Endodermal cell (in vitro differentiated cells): Measurements from ENCODE around the gene DPPA5. TPM values are rescaled to one million over a fixed set of nuclear protein-coding genes. Genes with fewer than 3 reads are reported as not detected.
"Not testable (repeated sequence)": the region's sequence is repeated elsewhere in the genome, so short reads cannot be mapped to it uniquely, and the experiment has no call there.

Experiments used
- DNase-seq: peaks from one replicate; pipeline ENCODE4 v3.0.0-alpha.2; 2017
- H3K27ac ChIP-seq: 2 replicates; pipeline ENCODE4 v1.5.1; 2013; ENCODE audit warnings: mild to moderate bottlenecking, low read depth, low read length, moderate library complexity
- H3K27me3 ChIP-seq: 2 replicates; pipeline ENCODE4 v1.6.1; 2013; ENCODE audit warnings: mild to moderate bottlenecking, low read length, moderate library complexity; ENCODE audit not compliant: insufficient read depth, control insufficient read depth, poor library complexity, severe bottlenecking
- H3K36me3 ChIP-seq: 2 replicates; pipeline ENCODE4 v1.7.0; 2013; ENCODE audit warnings: mild to moderate bottlenecking, low read length, moderate library complexity; ENCODE audit not compliant: control insufficient read depth, insufficient read depth
- H3K4me1 ChIP-seq: one replicate; pipeline ENCODE4 v1.7.0; 2013; ENCODE audit warnings: low read length; ENCODE audit not compliant: control insufficient read depth, insufficient read depth
- H3K4me3 ChIP-seq: 2 replicates; pipeline ENCODE4 v1.5.1; 2013; ENCODE audit warnings: mild to moderate bottlenecking, low read length, moderate library complexity
- H3K9ac ChIP-seq: 2 replicates; pipeline ENCODE4 v1.6.1; 2013; ENCODE audit warnings: mild to moderate bottlenecking, low read length, moderate library complexity; ENCODE audit not compliant: poor library complexity, severe bottlenecking; ENCODE audit errors: extremely low read depth
- H3K9me3 ChIP-seq: 2 replicates; pipeline ENCODE4 v1.6.1; 2013; ENCODE audit warnings: mild to moderate bottlenecking, low read length, moderate library complexity; ENCODE audit not compliant: control insufficient read depth
- H3K27ac Mint-ChIP-seq: 2 replicates; pipeline ENCODE4 v1.8.0; 2020; ENCODE audit warnings: mixed read lengths
- H3K27me3 Mint-ChIP-seq: 2 replicates; pipeline ENCODE4 v1.8.0; 2021; ENCODE audit warnings: mild to moderate bottlenecking, mixed read lengths; ENCODE audit not compliant: insufficient read depth
- H3K36me3 Mint-ChIP-seq: 2 replicates; pipeline ENCODE4 v1.8.0; 2020; ENCODE audit warnings: low read depth, mixed read lengths
- H3K4me1 Mint-ChIP-seq: 2 replicates; pipeline ENCODE4 v1.8.0; 2020; ENCODE audit warnings: mixed read lengths
- H3K4me3 Mint-ChIP-seq: 2 replicates; pipeline ENCODE4 v1.8.0; 2020; ENCODE audit warnings: mild to moderate bottlenecking, moderate library complexity, mixed read lengths
- H3K9me3 Mint-ChIP-seq: 2 replicates; pipeline ENCODE4 v1.8.0; 2020; ENCODE audit warnings: mild to moderate bottlenecking, mixed read lengths
- WGBS, 2 experiments: methylation state at CpG; one replicate each; pipeline versions ENCODE4 v1.1.5 to v1.1.7; 2013; ENCODE audit warnings: missing lambda C conversion rate in 2 of 2, mixed read lengths in 1 of 2; ENCODE audit not compliant: insufficient coverage in 1 of 2, insufficient read length in 1 of 2; 5-methylcytosine and 5-hydroxymethylcytosine counted together
- total RNA-seq, 2 donors: library from RNA; stranded (reverse); fragmentation: NEBNext Ultra II Directional in 1 of 2; extraction: Animal tissue kit (Norgen Biotek cat#: 25700) in 1 of 2; gene quantifications; 2 replicates in 1 of 2; 3 replicates in 1 of 2; pipeline ENCODE4 v1.2.1, GENCODE V29; 2021
- TF ChIP-seq, protein P1 (sequence below): fragments of 200-600 bp; sonication (generic); conservative IDR thresholded peaks from 2 replicates; pipeline ENCODE4 v1.5.0; 2021; ENCODE audit warnings: antibody characterized with exemption, mild to moderate bottlenecking

DPPA5 gene
- total RNA-seq, 2 donors from 2014 or later: not detected

GRCh38 chr6:73309785-73310502, 44.1 kb downstream of the DPPA5 start:
- H3K9me3 Mint-ChIP-seq: peaks cover 19% of the 10 kb centered on the region
- Histone ChIP-seq H3K9me3 (no peaks in the 10 kb centered on the region), H3K9ac (peak overlapping the region; percentile 71), H3K36me3 (no peaks in the 10 kb centered on the region), H3K27me3 (no peaks in the 10 kb centered on the region), H3K4me1 (no peaks in the 10 kb centered on the region), H3K4me3 (peak overlapping the region; percentile 83), H3K27ac (no peak overlapping the region)
- TF ChIP-seq, protein P1, sequence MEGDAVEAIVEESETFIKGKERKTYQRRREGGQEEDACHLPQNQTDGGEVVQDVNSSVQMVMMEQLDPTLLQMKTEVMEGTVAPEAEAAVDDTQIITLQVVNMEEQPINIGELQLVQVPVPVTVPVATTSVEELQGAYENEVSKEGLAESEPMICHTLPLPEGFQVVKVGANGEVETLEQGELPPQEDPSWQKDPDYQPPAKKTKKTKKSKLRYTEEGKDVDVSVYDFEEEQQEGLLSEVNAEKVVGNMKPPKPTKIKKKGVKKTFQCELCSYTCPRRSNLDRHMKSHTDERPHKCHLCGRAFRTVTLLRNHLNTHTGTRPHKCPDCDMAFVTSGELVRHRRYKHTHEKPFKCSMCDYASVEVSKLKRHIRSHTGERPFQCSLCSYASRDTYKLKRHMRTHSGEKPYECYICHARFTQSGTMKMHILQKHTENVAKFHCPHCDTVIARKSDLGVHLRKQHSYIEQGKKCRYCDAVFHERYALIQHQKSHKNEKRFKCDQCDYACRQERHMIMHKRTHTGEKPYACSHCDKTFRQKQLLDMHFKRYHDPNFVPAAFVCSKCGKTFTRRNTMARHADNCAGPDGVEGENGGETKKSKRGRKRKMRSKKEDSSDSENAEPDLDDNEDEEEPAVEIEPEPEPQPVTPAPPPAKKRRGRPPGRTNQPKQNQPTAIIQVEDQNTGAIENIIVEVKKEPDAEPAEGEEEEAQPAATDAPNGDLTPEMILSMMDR: peak; percentile 78
- peaks cover 31% of the 10 kb centered on the region for H3K27me3 Mint-ChIP-seq
- H3K27ac Mint-ChIP-seq: peak overlapping the region; percentile 90
- DNase-seq: peak; percentile 84
- peak overlapping the region; percentile 91 for H3K4me3 Mint-ChIP-seq
- H3K4me1 Mint-ChIP-seq: peaks cover 11% of the 10 kb centered on the region
- peaks cover 34% of the 10 kb centered on the region for H3K36me3 Mint-ChIP-seq
- 3 to 6% methylated on average over 31 to 59 of the region's 59 CpGs for WGBS, 2 experiments

- Histone ChIP-seq H3K9ac (peak overlapping the region; percentile 71), H3K27me3 (no peaks in the 10 kb centered on the region), H3K36me3 (no peaks in the 10 kb centered on the region), H3K9me3 (no peaks in the 10 kb centered on the region), H3K4me3 (peak overlapping the region; percentile 83), H3K27ac (no peak overlapping the region), H3K4me1 (no peaks in the 10 kb centered on the region)
- no peak for DNase-seq
- peak overlapping the region; percentile 90 for H3K27ac Mint-ChIP-seq
- H3K4me1 Mint-ChIP-seq: peaks cover 11% of the 10 kb centered on the region
- TF ChIP-seq, protein P1: no peak
- peak overlapping the region; percentile 91 for H3K4me3 Mint-ChIP-seq
- peaks cover 28% of the 10 kb centered on the region for H3K27me3 Mint-ChIP-seq
- H3K36me3 Mint-ChIP-seq: peaks cover 34% of the 10 kb centered on the region
- H3K9me3 Mint-ChIP-seq: peaks cover 19% of the 10 kb centered on the region
- 10 to 21% methylated on average over 13 of the region's 13 CpGs for WGBS, 2 experiments
These were observed 44.6 kb downstream of the DPPA5 start for GRCh38 chr6:73309535-73309784.

GRCh38 chr6:73308712-73309534, 45.2 kb downstream of the DPPA5 start:
- Mint-ChIP-seq H3K27me3 (peaks cover 25% of the 10 kb centered on the region), H3K9me3 (peaks cover 17% of the 10 kb centered on the region), H3K4me1 (peaks cover 11% of the 10 kb centered on the region), H3K36me3 (peaks cover 32% of the 10 kb centered on the region), H3K4me3 (peak overlapping the region; percentile 91), H3K27ac (peak overlapping the region; percentile 90)
- Histone ChIP-seq H3K36me3 (no peaks in the 10 kb centered on the region), H3K4me1 (no peaks in the 10 kb centered on the region), H3K27me3 (no peaks in the 10 kb centered on the region), H3K9ac (peak overlapping the region; percentile 71), H3K4me3 (peak overlapping the region; percentile 83), H3K9me3 (no peaks in the 10 kb centered on the region), H3K27ac (no peak overlapping the region)
- WGBS, 2 experiments: 74% methylated on average over 21 to 26 of the region's 26 CpGs
- TF ChIP-seq, protein P1: peak; percentile 69
- peak; percentile 81 for DNase-seq

- not testable (repeated sequence) for DNase-seq, H3K4me1 Mint-ChIP-seq, H3K27me3 ChIP-seq, H3K4me1 ChIP-seq, H3K4me3 ChIP-seq, H3K27ac Mint-ChIP-seq, H3K27me3 Mint-ChIP-seq, H3K9me3 ChIP-seq, H3K9ac ChIP-seq, H3K27ac ChIP-seq, H3K36me3 ChIP-seq, H3K4me3 Mint-ChIP-seq, H3K9me3 Mint-ChIP-seq
- H3K36me3 Mint-ChIP-seq: peaks cover 33% of the 10 kb centered on the region
- 93 to 100% methylated on average over 3 to 7 of the region's 7 CpGs for WGBS, 2 experiments
These were observed 50.3 kb downstream of the DPPA5 start for GRCh38 chr6:73303773-73304172.
